HCT116 (cell line): ENCODE data around the gene NFATC3. TPM values are rescaled to one million over a fixed set of nuclear protein-coding genes. Genes with fewer than 3 reads are reported as not detected.
"Not testable (repeated sequence)": the region's sequence is repeated elsewhere in the genome, so short reads cannot be mapped to it uniquely, and the experiment has no call there.

Source experiments
- ATAC-seq: fragments of 200-7000 bp; cut with Tn5 transposase; 2 replicates; pipeline ENCODE4 v1.9.1; 2020; ENCODE audit warnings: mild to moderate bottlenecking, moderate library complexity
- BruUV-seq: library from RNA; stranded (reverse); fragments of 400-500 nt; replicated peaks from 2 replicates; lab custom pipeline; 2021; lab: Mats Ljungman, UMichigan
- CTCF ChIA-PET: fragments of 300-600 bp; sonication (Branson Sonifier 250); formaldehyde crosslinking; loops from one replicate; lab custom pipeline; 2021; ENCODE audit warnings: antibody characterized with exemption; lab: Charles Lee
- POLR2A ChIA-PET: fragments of 300-600, 350-600 bp; sonication (Branson Sonifier 250); formaldehyde crosslinking; loops from one replicate; lab custom pipeline; 2021; ENCODE audit warnings: antibody characterized with exemption; lab: Charles Lee
- RAD21 ChIA-PET, 2 experiments: fragments of 300-600 bp; sonication (Branson Sonifier 250); formaldehyde crosslinking; loops; one replicate each; lab custom pipeline; 2023; ENCODE audit warnings: low total read pairs in 2 of 2; ENCODE audit not compliant: uncharacterized antibody in 2 of 2, unreplicated experiment in 2 of 2, low non-redundant PET in 1 of 2; lab: Charles Lee
- DNase-seq: peaks from one replicate; pipeline ENCODE4 v3.0.0-alpha.2; 2010; ENCODE audit warnings: low read depth, low spot score
- H2AFZ ChIP-seq: fragments of 200-600 bp; shearing (Covaris generic), sonication (generic); 2 replicates; pipeline ENCODE4 v1.6.1; 2017; ENCODE audit warnings: low read depth, mixed run types, mixed read lengths, antibody characterized with exemption, low read length; ENCODE audit not compliant: poor library complexity, severe bottlenecking
- H3K27ac ChIP-seq: 2 replicates; pipeline ENCODE4 v1.5.1; 2012; ENCODE audit warnings: low read depth, low read length
- H3K27me3 ChIP-seq: fragments of 200-600 bp; sonication (generic); 2 replicates; pipeline ENCODE4 v1.6.1; 2016; ENCODE audit warnings: mixed run types, low read length, mixed read lengths; ENCODE audit not compliant: insufficient read depth
- H3K36me3 ChIP-seq, 2 experiments: fragments of 200-500 bp in 1 of 2; fragments of 200-600 bp in 1 of 2; sonication (Bioruptor generic) in 1 of 2; sonication (generic) in 1 of 2; 2 replicates each; pipeline versions ENCODE4 v1.5.1 to v1.6.1; 2014 to 2016; ENCODE audit warnings: low read length in 2 of 2, inconsistent platforms in 1 of 2, mixed read lengths in 1 of 2, mixed run types in 1 of 2; ENCODE audit not compliant: insufficient read depth in 2 of 2, control insufficient read depth in 1 of 2
- H3K4me1 ChIP-seq, 2 experiments: fragments of 200-600 bp in 1 of 2; sonication (generic) in 1 of 2; 2 replicates each; pipeline versions ENCODE4 v1.5.1 to v1.6.1; 2012 to 2017; ENCODE audit warnings: low read length in 2 of 2, inconsistent platforms in 1 of 2, mild to moderate bottlenecking in 1 of 2, mixed read lengths in 1 of 2, mixed run types in 1 of 2, moderate library complexity in 1 of 2; ENCODE audit not compliant: insufficient read depth in 2 of 2, control insufficient read depth in 1 of 2
- H3K4me2 ChIP-seq: fragments of 200-600 bp; sonication (generic); 2 replicates; pipeline ENCODE4 v1.6.1; 2017; ENCODE audit warnings: mixed run types, low read length, mixed read lengths
- H3K4me3 ChIP-seq, 2 experiments: fragments of 200-600 bp in 1 of 2; sonication (generic) in 1 of 2; replicated peaks in 1 of 2; 2 replicates each; pipeline ENCODE4 v1.5.1; 2011 to 2016; ENCODE audit warnings: low read length in 2 of 2, control low read depth in 1 of 2, low read depth in 1 of 2, mild to moderate bottlenecking in 1 of 2, mixed read lengths in 1 of 2, mixed run types in 1 of 2
- H3K79me2 ChIP-seq: fragments of 200-600 bp; sonication (generic); 2 replicates; pipeline ENCODE4 v1.6.1; 2017; ENCODE audit warnings: mild to moderate bottlenecking, mixed run types, low read length, moderate library complexity, mixed read lengths; ENCODE audit not compliant: insufficient read depth
- H3K9ac ChIP-seq: fragments of 200-600 bp; sonication (generic); 2 replicates; pipeline ENCODE4 v1.6.1; 2016; ENCODE audit warnings: low read length, mixed read lengths
- H3K9me2 ChIP-seq: fragments of 200-600 bp; sonication (generic), shearing (Covaris generic); 2 replicates; pipeline ENCODE4 v1.6.1; 2017; ENCODE audit warnings: mixed run types, mild to moderate bottlenecking, moderate library complexity; ENCODE audit not compliant: insufficient read depth
- H3K9me3 ChIP-seq, 2 experiments: fragments of 200-500 bp in 1 of 2; fragments of 200-600 bp in 1 of 2; sonication (Bioruptor generic) in 1 of 2; sonication (generic) in 1 of 2; 2 replicates each; pipeline ENCODE4 v1.6.1; 2014 to 2017; ENCODE audit warnings: low read length in 2 of 2, mixed read lengths in 2 of 2, inconsistent platforms in 1 of 2, low read depth in 1 of 2, mild to moderate bottlenecking in 1 of 2, mixed run types in 1 of 2, moderate library complexity in 1 of 2; ENCODE audit not compliant: control insufficient read depth in 1 of 2, insufficient read depth in 1 of 2
- H4K20me1 ChIP-seq: fragments of 200-600 bp; sonication (generic), shearing (Covaris generic); 2 replicates; pipeline ENCODE4 v1.6.1; 2017; ENCODE audit warnings: mixed run types, mild to moderate bottlenecking, moderate library complexity; ENCODE audit not compliant: insufficient read depth
- CEBPB ChIP-seq: IDR thresholded peaks from 2 replicates; pipeline ENCODE4 v1.6.1; 2012; ENCODE audit warnings: low read depth
- EGR1 ChIP-seq: IDR thresholded peaks from 2 replicates; pipeline ENCODE4 v1.6.1; 2012; ENCODE audit warnings: low read depth
- EZH2phosphoT487 ChIP-seq: fragments of 200-600 bp; IDR thresholded peaks from 2 replicates; pipeline ENCODE4 v1.6.1; 2018; ENCODE audit warnings: antibody characterized with exemption, borderline replicate concordance
- MAX ChIP-seq: IDR thresholded peaks from 2 replicates; pipeline ENCODE4 v1.6.1; 2012
- REST ChIP-seq: IDR thresholded peaks from 2 replicates; pipeline ENCODE4 v1.6.1; 2012; ENCODE audit warnings: low read depth
- TCF7L2 ChIP-seq: IDR thresholded peaks from 2 replicates; pipeline ENCODE4 v1.7.0; 2011; ENCODE audit warnings: borderline replicate concordance, inconsistent platforms; ENCODE audit not compliant: insufficient read depth, insufficient read length; ENCODE audit errors: extremely low read depth
- YY1 ChIP-seq: IDR thresholded peaks from 2 replicates; pipeline ENCODE4 v1.6.1; 2011; ENCODE audit warnings: low read length, low read depth, moderate library complexity, mild to moderate bottlenecking; ENCODE audit not compliant: insufficient replicate concordance; ENCODE audit errors: extremely low read depth
- ZFX ChIP-seq: fragments of 450-650 bp; IDR thresholded peaks from 2 replicates; pipeline ENCODE4 v1.6.1; 2017
- ZNF274 ChIP-seq: fragments of 200-500 bp; sonication (Bioruptor generic); IDR thresholded peaks from 2 replicates; pipeline ENCODE4 v1.6.1; 2014; ENCODE audit warnings: mild to moderate bottlenecking, low read depth, low read length, inconsistent platforms
- intact Hi-C: fragments of 100-400 bp; cut with micrococcal nuclease; formaldehyde crosslinking; loops from 2 replicates; pipeline ENCODE4 v1.10.0; 2022
- total RNA-seq: library from RNA; stranded (reverse); gene quantifications from one replicate; pipeline ENCODE4 v1.2.1, GENCODE V29; 2021; ENCODE audit not compliant: unreplicated experiment
- TF ChIP-seq, protein P1 (sequence below): IDR thresholded peaks from 2 replicates; pipeline ENCODE4 v1.6.1; 2012
- TF ChIP-seq, protein P2 (sequence below), 3 experiments: fragments of 200-600 bp in 1 of 3; sonication (generic) in 1 of 3; IDR thresholded peaks in 2 of 3; conservative IDR thresholded peaks in 1 of 3; 2 replicates each; pipeline ENCODE4 v1.5.1; 2012 to 2017; ENCODE audit warnings: low read depth in 2 of 3, low read length in 2 of 3, antibody characterized with exemption in 1 of 3, borderline replicate concordance in 1 of 3, control low read depth in 1 of 3, mild to moderate bottlenecking in 1 of 3, mixed read lengths in 1 of 3, mixed run types in 1 of 3, moderate library complexity in 1 of 3; ENCODE audit not compliant: insufficient read depth in 1 of 3

The NFATC3 gene
- total RNA-seq, 1 experiment from 2014 or later = 25.6 TPM

DNA sequence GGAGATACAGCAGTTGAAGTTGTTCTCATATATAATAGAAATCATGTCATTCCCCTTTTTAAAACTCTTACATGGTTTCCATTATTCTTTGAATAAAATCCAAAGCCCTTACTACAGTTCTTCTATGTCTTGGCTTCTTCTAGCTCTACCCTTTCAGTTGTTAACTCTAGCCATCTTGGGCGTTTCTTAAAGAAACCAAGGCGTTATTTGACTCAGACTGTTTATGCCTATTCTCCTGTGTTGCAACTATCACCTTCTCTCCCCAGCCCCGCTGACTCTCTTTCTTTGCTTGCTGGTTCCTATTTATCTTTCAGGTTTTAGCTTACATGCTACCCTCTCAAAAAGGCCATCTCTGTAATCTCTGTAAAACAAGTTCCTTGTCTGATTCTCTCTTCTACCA is 32.7 kb downstream of the NFATC3 start:
- no peak overlapping the region for H2AFZ ChIP-seq
- TF ChIP-seq, protein P1, sequence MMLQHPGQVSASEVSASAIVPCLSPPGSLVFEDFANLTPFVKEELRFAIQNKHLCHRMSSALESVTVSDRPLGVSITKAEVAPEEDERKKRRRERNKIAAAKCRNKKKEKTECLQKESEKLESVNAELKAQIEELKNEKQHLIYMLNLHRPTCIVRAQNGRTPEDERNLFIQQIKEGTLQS = no peak
- TF ChIP-seq ZFX (no peak), CEBPB (no peak), EGR1 (no peak), EZH2phosphoT487 (no peak), ZNF274 (no peak), TCF7L2 (no peak), YY1 (no peak), MAX (no peak), REST (no peak)
- TF ChIP-seq, protein P2, sequence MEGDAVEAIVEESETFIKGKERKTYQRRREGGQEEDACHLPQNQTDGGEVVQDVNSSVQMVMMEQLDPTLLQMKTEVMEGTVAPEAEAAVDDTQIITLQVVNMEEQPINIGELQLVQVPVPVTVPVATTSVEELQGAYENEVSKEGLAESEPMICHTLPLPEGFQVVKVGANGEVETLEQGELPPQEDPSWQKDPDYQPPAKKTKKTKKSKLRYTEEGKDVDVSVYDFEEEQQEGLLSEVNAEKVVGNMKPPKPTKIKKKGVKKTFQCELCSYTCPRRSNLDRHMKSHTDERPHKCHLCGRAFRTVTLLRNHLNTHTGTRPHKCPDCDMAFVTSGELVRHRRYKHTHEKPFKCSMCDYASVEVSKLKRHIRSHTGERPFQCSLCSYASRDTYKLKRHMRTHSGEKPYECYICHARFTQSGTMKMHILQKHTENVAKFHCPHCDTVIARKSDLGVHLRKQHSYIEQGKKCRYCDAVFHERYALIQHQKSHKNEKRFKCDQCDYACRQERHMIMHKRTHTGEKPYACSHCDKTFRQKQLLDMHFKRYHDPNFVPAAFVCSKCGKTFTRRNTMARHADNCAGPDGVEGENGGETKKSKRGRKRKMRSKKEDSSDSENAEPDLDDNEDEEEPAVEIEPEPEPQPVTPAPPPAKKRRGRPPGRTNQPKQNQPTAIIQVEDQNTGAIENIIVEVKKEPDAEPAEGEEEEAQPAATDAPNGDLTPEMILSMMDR (IDR thresholded peaks at IDR 0.05 in 2 of 3, conservative IDR thresholded peaks at IDR 0.05 in 1 of 3; ENCODE audit: borderline replicate concordance in 1 of 3, insufficient read depth in 1 of 3, low read depth in 2 of 3, low read length in 2 of 3) = no peak
- no peaks in the 10 kb centered on the region for H3K4me1 ChIP-seq
- peaks cover 88% of the 10 kb centered on the region for H3K79me2 ChIP-seq
- intact Hi-C loops = no loop called here
- H3K4me2 ChIP-seq = no peak overlapping the region
- ATAC-seq = no peak
- no peaks in the 10 kb centered on the region for H3K36me3 ChIP-seq
- no peaks in the 10 kb centered on the region for H3K9me3 ChIP-seq
- POLR2A ChIA-PET = no interaction called here
- no peak overlapping the region for H3K4me3 ChIP-seq
- no peak for DNase-seq
- no TSS peak for BruUV-seq
- CTCF ChIA-PET = interaction anchor here (0.6 kb wide), 1 partner anchor 652 kb away, joined by 3 read pairs; no protein-coding TSS in a partner anchor
- no peaks in the 10 kb centered on the region for H4K20me1 ChIP-seq
- H3K9ac ChIP-seq = no peak overlapping the region
- RAD21 ChIA-PET = no interaction called here
- H3K27me3 ChIP-seq = no peaks in the 10 kb centered on the region
- H3K27ac ChIP-seq = no peak overlapping the region
- H3K9me2 ChIP-seq = no peaks in the 10 kb centered on the region

- H3K27me3 ChIP-seq, H3K9me2 ChIP-seq, H3K4me3 ChIP-seq, H3K4me1 ChIP-seq, H3K4me2 ChIP-seq, ATAC-seq, BruUV-seq, H3K9me3 ChIP-seq, H3K9ac ChIP-seq, CTCF ChIA-PET, RAD21 ChIA-PET, H2AFZ ChIP-seq, H3K27ac ChIP-seq, intact Hi-C loops, POLR2A ChIA-PET, H4K20me1 ChIP-seq, H3K36me3 ChIP-seq, DNase-seq: not testable (repeated sequence)
- H3K79me2 ChIP-seq = peaks cover 80% of the 10 kb centered on the region
Measured at GRCh38 chr16:68118954-68119353, 33.8 kb downstream of the NFATC3 start.
